NCI-H1105 (cell line): ENCODE results near the gene IFI16.
"Not testable (repeated sequence)": the region's sequence is repeated elsewhere in the genome, so short reads cannot be mapped to it uniquely, and the experiment has no call there.

Experiments
- DNase-seq: peaks from one replicate; lab custom pipeline; 2025; lab: John Stamatoyannopoulos, UW

Gene IFI16

DNA sequence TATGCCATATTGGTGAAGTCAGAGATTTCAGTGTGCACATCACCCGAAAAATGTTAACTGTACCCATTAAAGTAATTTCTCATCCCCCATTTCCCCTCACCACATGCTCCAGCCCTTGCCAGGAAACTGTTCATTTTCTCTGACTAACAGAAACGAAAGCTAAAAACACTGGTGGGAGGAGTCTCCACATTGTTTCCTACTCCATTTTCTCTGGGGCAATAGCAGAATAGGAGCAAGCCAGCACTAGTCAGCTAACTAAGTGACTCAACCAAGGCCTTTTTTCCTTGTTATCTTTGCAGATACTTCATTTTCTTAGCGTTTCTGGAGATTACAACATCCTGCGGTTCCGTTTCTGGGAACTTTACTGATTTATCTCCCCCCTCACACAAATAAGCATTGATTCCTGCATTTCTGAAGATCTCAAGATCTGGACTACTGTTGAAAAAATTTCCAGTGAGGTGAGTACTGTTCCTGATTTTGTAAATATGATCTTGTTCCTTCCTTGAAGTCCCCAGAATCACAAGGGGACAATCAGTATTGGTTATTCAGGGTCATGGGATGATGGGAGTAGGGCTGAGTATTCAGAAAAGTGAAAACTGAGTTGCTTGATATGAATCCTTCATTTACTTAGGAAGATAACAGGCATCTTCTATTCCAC is at the start of gene IFI16:
Gene IFI16 (plus strand): TSS at position 204 of the 658 bp plus-strand sequence. CDS start 4,774 bp downstream, outside the sequence.
- DNase-seq = no peak

DNA sequence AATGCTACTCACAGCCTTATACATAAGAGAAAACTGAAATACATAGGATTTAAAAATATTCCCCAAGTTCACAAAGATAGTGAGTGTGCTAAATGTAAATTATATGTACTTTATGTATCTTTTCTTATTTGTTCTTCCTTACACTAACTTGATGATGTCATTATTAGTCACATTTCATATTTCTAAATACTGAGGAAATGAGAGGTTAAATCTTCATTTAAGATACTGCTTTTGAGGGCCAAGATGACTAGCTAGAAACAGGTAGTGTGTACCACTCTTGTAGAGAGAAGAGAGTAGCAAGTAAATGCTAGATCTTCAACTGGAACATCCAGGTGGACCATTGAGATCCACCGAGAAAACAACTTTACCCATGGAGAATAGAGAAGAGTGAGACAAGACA is 48.5 kb upstream of the IFI16 start:
- no peak for DNase-seq

DNA sequence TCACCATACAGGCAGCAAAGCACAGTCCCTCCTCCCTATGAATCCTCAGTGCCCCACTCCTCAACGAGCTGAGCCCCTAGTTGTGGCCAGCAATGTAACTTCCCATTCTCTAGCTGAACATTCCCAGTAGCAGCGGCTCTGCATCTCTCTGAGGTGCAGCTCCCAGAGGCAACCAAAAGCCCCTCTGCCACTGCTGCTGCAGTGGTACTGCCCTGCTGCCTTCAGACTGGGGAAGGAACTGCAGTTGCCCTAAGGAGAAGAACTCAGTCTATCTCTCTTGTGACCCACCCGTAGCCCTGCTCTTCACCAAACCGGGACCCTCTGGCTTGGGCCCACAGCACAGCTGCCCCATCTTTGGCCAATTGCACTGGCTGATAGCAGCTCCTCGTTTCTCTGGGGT is 46.7 kb upstream of the IFI16 start:
- DNase-seq = no peak

DNA sequence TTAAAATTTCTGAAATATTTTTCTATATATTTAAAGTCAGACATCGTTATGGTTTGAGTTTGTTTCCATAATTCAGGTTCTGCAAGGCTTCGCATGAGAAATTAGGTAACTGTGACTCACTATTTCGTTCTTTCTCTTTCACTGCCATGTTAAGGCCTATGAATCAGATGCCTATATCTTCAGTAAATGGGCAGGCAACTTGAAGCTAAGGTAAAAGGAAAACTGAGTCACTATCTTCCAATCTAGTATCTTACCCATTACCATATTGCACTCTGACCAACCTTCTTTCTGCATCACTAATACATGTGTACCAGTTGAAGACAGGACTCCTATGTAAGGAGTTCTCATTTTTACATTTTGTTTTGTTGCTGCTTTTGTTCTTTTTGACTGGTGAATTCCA is 40.5 kb upstream of the IFI16 start:
- DNase-seq = no peak

DNA sequence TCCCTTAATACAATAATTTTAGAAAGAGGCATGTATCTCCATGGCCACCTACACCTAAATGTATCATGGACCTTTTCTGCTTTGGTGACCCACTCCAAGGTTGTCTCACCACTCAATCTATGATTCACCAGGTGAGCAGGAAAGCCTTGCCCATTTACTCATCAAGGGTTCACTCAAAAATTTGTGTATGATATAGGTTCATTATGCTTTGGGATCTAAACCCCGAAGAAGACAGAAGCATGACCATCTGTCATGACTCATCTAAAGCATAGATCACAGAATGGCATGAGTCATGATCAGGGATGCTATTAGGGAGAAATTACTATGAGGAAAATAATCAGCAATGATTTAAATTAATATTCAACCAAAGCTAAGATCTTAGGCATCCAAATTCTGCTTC is 39.9 kb upstream of the IFI16 start:
- DNase-seq = no peak

DNA sequence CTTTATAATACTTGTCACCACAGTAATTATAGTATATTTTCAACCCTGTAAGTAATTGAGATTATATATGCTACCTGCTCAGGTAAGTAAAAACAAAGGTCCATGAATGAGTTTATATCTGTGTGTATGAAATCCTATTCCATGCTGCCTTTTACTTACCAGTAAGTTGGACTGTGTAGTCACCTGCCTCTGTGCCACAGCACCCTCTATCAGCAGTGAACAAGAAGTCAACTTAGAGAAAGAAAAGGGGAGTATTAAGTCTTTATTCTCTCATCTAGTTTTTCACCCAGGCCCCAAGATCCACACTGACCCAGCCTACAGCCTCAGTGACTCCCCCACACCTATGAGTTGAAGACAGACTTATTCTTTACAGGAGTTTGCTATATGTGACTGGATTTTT is 36.9 kb upstream of the IFI16 start:
- DNase-seq = peak; percentile 3

DNA sequence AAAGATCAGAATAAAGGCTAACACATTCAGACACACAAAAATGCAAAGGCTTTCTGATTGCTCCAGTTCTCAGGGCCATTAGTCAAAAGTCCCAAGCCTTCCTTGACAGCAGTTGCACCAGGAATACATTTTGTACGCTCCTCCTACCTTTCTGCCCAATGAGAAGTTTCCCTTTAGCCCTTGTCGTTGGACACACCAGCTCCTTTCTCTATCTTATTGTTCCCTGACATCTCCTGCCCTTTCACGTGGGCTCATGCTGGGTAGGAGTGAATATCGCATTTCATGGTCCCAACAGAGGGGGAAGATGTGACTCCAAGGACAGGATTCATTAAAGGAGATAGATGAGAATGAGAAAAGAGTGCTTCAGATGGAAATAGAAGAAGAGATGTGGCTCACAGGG is 33.5 kb upstream of the IFI16 start:
- DNase-seq = no peak

DNA sequence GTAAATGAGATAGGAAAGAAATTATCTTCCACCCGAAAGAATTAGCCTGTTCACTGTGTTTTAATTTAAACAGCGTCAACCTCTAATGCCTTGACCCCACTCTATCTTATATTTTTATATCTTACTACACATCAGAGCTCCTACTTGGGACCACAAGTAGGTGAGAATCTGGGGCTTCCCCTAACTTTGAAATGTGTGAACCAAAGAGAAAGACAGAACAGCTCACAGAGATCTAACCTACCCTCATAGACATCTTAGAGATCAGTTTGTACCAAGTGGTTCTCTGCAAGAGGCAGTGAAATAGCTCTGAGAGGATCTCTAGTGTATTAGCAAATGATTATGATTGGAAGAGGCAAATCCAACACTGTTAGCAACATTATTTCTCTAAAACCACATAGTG is 31.0 kb upstream of the IFI16 start:
- no peak for DNase-seq

DNA sequence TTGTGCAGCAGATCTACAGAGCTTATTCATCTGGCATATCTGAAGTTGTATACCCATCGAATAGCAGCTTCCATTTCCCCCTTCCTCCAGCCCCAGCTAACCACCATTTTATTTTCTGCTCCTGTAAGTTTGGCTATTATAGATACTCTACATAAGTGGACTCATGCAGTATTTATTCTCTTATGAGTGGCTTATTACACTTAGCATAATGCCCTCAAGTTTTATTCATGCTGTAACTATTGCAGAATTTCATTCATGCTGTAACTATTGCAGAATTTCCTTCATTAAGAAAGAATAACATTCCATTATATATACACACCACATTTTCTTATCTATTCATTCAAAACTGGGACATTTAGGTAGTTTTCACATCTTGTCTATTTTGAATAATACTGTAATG is 30.5 kb upstream of the IFI16 start:
- no peak for DNase-seq

DNA sequence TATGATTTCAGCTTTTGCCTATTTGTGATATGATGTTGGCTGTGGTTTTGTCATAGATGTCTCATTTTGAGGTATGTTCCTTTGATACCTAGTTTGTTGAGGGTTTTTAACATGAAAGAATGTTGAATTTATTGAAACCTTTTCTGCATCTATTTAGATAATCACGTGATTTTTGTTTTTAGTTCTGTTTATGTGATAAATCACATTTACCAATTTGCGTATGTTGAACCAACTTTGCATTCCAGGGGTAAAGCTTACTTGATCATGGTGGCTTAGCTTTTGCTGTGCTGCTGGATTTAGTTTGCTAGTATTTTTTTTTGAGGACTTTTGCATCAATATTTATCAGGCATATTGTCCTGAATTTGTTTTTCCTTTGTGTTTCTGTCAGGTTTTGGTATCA is 26.5 kb upstream of the IFI16 start:
- DNase-seq = no peak

DNA sequence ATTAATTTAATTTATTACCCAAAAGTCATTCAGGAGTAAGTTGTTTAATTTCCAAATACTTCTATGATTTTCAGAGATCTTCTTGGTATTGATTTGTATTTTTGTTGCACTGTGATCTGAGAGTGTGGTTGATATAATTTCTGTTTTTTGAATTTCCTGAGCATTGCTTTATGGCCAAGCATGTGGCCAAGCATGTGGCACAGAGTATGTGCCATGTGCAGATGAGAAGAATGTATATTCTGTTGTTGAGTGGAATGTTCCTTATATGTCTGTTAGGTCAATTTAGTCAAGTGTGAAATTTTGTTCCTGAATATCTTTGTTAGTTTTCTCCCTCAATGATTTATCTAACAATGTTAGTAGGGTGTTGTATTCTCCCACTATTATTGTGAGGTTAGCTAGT is 25.3 kb upstream of the IFI16 start:
- no peak for DNase-seq

DNA sequence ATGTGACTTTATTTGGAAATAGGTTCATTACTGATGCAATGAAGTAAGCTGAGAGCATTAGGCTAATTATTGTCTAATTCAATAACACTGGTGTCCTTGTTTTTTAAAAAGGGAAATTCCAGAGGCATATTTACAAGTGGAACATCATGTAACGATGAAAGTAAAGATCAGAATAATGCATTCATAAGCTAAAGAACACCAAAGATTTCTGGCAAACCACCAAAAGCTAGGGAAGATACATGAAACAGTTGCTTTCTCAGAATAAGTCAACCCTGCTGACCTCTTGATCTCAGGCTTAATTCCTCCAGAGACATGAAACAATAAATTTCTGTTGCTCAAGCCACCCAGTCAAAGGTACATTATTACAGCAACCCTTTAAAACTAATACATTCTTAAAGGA is 20.3 kb upstream of the IFI16 start:
- no peak for DNase-seq

DNA sequence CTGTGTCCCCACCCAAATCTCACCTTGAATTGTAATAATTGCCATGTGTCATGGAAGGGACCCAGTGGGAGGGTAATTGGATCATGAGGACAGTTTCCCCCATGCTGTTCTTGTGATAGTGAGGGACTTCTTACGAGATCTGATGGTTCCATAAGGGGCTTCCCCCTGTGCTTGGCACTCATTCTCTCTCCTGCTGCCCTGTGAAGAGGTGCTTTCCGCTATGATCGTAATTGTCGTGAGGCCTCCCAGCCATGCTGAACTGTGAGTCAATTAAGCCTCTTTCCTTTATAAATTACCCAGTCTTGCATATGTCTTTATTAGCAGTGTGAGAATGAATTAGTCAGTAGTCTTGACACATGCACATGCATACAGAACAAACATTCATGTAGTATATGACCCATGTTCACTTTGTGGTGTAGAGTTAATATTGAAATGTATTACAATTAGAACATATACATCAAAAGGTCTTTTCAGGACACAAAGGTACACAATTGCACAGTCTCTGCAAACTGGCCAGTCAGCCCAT is 16.9 kb upstream of the IFI16 start:
- no peak for DNase-seq

DNA sequence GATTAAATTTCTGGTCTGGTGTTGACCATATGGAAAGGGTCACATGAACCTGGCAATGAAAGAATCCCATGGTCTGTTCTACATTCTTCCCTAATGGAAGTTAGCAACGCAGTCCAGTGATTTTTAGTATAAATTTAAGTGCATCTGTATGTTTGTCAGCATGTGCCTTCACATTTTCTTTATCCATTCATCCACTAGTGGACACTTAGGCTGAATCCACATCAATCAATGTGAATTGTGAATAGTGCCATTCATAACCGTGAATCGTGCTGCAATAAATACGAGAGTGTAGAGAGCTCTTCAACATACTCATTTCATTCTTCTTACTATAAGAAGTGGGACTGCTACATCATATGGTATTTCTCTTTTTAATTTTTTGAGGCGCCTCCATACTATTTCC is 12.7 kb upstream of the IFI16 start:
- no peak for DNase-seq

DNA sequence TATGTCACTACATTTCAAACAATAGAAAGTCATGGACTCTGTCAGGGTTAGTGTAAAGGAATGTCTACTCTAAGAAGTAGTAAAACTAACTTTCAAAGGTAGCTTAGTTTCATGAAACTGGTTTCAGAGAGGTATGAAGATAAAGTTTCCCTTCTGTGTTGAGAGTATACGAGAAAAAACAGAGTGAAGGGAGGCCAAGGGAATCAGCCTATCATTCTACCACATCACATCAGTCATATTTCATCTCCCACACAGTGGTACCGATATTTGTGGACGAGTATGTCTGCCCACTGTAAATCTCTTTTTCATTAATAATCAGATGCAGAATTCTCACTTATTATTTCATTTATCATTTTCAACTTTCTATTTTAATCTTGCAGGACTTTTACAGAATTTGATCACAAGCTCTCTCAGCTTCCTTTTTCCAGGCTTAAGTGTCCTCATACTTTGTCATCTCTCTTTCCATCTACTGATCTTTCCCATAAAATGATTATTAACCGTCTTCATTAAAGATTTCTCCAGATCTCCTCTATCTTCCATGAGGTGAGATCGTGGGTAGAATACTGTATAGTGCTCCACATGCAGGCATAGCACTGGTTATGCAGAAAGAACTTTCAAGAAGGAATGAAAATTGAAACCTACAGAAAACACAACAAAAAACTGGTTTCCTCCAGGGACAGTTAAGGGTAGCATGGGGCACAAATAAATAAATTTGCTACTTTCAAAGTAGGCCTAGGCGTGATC is 11.5 kb upstream of the IFI16 start:
- DNase-seq = no peak

DNA sequence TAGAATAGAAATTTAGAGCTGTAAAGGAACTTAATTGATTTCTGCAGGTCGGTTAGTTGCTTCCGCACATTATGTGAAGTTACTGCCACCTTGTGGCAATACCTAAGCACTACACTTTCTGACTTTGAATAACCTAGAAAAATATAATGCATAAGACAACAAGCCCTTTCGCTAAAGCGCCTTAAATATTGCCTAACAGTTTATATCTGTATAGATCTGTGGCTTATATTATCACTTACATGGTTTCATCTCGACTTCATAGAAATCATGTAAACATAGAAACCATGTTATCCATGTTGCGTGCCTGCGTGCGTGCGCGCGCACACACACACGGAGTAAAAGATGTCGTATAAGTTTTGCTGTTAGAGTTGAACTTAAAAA is 10.9 kb upstream of the IFI16 start:
- peak; percentile 50 for DNase-seq

DNA sequence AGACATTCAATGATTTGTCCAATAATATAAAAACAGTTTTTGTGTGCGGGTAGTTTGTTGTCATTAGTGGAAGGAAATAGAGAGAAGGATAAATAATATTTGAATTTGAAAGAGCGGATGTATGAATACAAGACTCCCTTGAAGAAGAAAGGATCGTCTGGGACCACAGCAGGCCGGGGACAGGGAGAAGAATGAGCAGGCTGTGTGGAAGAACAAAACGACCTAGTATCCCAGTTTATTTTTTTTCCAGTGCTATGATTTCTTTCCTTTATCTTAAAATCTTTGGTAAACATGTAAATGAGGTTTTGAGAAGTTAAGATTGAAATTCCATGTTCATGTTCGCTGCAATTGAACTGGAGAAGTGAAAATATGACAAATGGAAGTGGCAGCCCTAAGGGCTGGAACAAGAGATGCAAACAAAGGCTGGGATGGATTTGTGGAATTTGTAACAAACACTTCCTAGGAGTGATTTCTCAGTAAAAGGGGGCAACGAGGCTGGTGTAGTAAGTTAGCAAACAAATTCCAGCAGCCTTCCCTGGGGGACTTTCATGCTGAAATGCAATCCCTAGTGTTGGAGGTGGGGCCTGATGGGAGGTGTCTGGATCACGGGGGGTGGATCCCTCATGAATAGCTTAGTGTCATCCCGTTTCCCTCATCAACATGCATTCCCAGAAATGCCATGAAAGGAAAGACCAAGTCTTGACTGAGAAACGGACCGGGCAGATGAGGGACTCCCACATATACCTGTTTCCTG is 10.2 kb upstream of the IFI16 start:
- peak; percentile 88 for DNase-seq

DNA sequence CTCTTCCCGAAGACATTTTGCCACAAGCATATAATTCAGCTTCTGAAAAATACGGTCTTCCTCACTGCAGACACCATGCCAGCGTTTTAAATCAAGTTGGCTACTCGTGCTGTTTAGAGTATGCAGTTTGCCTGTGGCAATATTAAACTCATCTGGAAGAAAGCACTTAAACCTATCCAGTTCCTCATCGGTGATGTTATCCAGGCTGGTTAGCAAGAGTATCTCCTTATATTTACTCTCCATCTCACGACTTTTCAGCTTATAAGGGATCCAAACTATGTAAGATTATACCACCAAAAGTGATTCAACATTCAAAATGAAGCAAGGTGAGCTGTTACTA is 9.7 kb upstream of the IFI16 start:
- no peak for DNase-seq

DNA sequence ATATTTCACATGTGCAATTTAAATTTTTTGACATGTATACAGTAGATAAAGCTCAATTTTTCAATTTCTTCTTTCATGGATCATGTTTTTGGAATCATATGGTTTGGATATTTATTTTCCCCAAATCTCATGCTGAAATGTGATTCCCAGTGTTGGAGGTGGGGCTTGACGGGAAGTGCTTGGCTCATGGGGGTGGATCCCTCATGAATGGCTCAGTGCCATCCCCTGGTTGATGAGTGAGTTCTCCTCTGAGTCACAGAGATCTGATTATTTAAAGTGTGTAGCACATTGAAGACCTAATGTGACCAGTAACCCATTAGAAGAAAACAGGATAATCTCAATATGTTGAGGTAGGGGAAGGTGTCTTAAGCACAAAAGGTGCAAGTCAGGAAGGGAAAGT is 9.1 kb upstream of the IFI16 start:
- peak; percentile 78 for DNase-seq

DNA sequence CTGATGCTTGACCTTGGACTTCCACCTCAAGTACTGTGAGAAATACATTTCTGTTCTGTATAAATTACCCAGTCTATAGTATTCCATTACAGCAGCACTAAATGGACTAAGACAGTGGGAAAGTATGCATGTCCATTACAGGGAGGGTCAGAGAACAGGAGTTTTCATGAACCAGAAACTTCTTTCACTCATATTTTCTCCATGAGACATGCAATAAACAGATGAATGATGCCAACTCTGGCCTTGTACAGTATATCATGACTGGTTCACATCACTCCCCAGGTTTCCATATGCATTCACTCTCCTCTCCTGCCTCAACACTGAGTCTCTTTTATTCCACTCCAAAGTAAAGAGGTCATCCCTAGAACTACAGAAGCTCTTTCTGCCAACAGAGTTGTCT is 4.5 kb upstream of the IFI16 start:
- DNase-seq = no peak

DNA sequence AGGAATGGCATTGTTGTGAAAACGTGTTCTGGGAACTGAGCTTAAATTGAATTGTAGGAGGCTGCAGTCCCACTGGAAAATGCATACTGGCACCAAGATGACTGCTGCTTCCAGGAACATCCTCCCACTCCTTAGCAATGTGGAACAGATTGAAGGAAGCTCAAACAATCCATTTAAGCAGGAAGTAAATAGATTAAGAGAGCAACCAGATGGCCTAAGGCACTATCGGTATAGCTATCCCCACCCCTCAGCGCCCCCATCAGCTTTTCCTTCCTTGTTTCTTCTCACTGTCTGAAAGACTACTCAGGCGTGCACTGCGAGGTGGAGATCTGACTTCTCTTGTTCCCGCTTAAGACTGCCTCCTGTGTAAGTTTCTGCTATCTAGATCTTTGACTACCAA is 4.0 kb upstream of the IFI16 start:
- DNase-seq = no peak

DNA sequence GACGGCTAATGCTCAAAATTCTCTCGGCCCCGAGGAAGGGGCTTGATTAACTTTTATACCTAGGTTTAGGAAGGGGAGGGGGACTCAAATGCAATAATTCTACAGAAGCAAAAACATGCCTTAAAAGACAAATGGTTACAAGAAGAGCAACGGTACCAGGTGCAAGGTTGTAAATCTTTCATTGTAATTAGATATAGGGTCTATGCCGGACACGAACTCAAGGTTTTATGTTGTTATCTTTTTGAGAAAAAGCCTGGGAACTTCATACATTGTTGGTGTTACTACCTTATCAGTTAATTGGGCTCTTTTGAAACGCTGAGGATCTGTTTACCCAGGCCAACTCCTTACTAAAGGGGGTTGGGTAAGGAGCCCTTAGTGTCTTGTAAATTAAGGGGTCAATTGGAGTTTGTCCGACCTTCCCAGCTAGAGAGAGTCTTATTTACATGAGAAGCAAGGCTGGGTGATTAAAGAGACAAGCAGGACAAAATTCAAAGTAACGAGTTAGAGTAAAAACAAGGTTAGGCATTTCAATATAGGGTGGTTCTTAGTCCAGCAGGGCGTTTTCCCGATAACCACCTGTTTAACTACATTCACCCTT is 3.4 kb upstream of the IFI16 start:
- DNase-seq = not testable (repeated sequence)

DNA sequence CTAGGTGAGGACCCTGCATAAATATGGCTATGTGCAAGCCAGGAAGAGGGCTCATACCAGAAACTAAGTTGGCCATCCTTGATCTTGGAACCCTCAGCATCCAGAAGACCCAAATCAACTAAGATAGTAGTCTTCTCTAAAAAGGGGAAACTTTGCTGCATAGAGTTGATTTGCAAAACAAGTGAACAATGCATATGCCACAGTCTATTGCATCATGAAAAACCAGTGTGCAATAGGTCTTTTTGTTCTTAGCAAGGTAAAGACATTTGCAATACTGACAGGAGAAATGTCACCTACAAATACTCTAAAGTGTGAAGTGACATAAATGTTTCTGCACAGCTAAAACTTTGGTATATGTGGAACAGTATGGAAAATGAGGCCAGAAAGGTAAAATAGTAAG is 2.0 kb upstream of the IFI16 start:
- DNase-seq = no peak
